ENCODE measurements around the gene AMH. TPM values are rescaled to one million over a fixed set of nuclear protein-coding genes. Genes with fewer than 3 reads are reported as not detected.

AMH gene
- 1.6 and 2.1 TPM in 2 replicates for total RNA-seq

DNA sequence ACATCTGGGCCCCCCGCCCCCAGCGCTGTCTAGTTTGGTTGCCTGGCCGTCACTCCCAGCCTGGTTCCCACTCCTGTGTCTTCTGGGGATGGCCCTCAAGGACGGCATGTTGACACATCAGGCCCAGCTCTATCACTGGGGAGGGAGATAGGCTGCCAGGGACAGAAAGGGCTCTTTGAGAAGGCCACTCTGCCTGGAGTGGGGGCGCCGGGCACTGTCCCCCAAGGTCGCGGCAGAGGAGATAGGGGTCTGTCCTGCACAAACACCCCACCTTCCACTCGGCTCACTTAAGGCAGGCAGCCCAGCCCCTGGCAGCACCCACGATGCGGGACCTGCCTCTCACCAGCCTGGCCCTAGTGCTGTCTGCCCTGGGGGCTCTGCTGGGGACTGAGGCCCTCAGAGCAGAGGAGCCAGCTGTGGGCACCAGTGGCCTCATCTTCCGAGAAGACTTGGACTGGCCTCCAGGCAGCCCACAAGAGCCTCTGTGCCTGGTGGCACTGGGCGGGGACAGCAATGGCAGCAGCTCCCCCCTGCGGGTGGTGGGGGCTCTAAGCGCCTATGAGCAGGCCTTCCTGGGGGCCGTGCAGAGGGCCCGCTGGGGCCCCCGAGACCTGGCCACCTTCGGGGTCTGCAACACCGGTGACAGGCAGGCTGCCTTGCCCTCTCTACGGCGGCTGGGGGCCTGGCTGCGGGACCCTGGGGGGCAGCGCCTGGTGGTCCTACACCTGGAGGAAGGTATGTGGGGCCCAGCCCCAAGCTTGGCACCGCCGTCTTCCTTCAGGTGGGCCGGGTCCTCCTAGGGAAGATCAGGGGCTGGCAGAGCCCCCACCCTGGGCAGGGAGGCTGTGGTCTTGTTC is at the start of gene AMH:
TSS of gene AMH (plus strand) at position 314 of the 857 bp plus-strand sequence. CDS start at position 324, 10 bp downstream.

DNA sequence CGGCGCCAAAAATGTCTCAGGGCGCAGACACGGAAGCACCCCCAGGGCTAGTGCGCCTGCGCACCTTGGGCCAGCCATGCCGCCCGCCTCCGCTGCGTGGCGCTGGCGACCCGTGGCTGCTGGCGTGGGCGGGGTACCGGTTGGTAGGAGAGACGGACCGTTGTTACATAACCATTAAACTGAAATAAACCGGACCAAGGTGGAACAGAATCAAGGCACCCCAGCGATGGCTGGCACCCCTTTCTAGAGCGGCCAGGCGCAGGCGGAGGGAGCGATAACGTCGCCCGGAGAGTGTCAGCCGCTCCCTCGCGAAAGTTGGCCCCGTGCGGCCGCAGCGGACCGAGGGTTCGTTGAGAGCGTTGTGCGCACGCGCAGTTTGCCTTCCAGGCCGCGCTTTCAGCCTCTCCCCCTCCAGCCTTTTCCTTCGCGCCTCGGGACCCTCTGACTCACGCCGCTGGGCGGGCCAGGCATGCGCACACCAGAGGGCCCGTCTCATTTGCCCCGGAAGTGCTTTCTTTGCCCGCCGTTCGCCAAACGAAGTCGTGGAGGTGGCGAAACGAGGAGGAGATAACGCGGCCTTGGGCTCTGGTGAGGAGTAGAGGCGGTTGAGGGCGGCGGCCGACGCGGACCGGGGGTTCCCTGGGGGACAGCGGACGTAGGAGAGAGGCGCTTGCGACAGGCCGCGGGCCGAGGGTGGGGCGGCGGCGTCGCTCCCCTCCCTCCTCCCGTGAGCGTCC is 12.6 kb upstream of the AMH start, which contains the start of the genes PLEKHJ1 and SF3A2:
TSS of gene PLEKHJ1 (minus strand) at position 16 of the 737 bp plus-strand sequence. CDS start 81 bp downstream, outside the sequence.
TSS of gene SF3A2 (plus strand) at position 511 of the 737 bp plus-strand sequence. CDS start 6,595 bp downstream, outside the sequence.

GRCh38 chr19:2255982-2256685 is 7.0 kb downstream of the AMH start, which contains the start of gene JSRP1:
Gene JSRP1, minus strand, starts transcription at chr19:2256417. Its CDS starts 1,103 bp downstream, at chr19:2255314.

DNA sequence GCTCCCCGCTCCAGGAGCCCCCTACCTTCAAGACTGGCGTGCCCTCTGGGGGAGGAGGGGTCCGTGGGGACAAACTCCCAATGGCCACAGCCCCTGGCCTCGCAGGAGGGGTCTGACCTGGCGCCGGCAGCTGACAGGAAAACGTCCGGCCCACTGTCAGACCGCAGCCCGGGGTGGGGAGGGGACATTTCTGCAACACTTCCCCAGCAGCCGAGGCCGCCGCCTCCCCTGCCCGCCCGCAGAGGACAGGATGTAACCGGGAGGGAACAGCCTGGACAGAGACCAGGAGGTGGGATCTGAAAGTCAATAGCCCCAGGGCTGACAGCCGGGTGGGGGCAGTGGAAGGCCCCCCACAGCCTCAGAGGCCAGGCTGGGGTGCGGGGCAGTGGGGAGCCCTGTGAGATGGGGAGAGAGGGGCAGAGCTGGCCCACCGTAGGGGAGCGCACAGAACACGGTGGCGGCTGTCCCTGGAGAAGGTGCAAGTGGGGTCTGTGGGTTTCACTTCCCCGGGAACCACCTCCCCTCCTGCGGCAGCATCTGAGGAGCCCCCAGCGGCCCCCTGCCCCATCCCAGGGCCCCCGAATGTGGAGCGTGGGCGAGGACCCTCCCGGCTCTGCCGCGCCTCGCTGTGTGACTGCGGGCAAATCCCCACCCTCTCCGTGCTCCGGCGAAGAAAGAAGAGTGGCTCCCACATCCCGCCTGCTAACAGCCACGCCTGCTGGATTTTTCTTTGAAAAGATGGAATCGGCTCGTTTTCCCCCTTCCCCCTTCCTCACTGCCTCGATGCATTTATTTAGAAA is 33.1 kb downstream of the AMH start, which contains the start of gene PEAK3:
TSS of gene PEAK3 (minus strand) at position 114 of the 800 bp plus-strand sequence. CDS start 1,244 bp downstream, outside the sequence.

Small RNAs within 50 kb of the gene (small RNA-seq; reads per million reads assigned to genes)
- gene MIR1227 = not detected

Other genes with a start within 250 kb of the AMH start
- 74.3 and 79.5 TPM in 2 replicates for gene BTBD2, start 233.6 kb upstream of the AMH start, total RNA-seq
- 64.0 and 65.4 TPM in 2 replicates for gene MKNK2, start 198.1 kb upstream of the AMH start, total RNA-seq
- 65.2 and 66.1 TPM in 2 replicates for gene MOB3A, start 153.0 kb upstream of the AMH start, total RNA-seq
- gene IZUMO4, start 152.4 kb upstream of the AMH start, total RNA-seq = 1.7 and 2.6 TPM in 2 replicates
- 146 and 181 TPM in 2 replicates for gene AP3D1, start 97.8 kb upstream of the AMH start, total RNA-seq
- gene DOT1L, start 85.4 kb upstream of the AMH start, total RNA-seq = 5.2 and 8.3 TPM in 2 replicates
- gene PLEKHJ1, start 13.0 kb upstream of the AMH start, total RNA-seq = 33.8 and 37.4 TPM in 2 replicates
- 20.9 and 33.6 TPM in 2 replicates for gene SF3A2, start 12.5 kb upstream of the AMH start, total RNA-seq
- not detected in 2 replicates for gene JSRP1, start 7.1 kb downstream of the AMH start, total RNA-seq
- gene PEAK3, start 32.9 kb downstream of the AMH start, total RNA-seq = under 0.01 TPM in 1 of 2 replicates, not detected in the other
- gene LINGO3, start 58.8 kb downstream of the AMH start, total RNA-seq = not detected in 2 replicates
- gene LSM7, start 79.3 kb downstream of the AMH start, total RNA-seq = 50.0 and 52.1 TPM in 2 replicates
- gene SPPL2B, start 79.4 kb downstream of the AMH start, total RNA-seq = 29.3 and 36.0 TPM in 2 replicates
- gene TMPRSS9, start 110.9 kb downstream of the AMH start, total RNA-seq = under 0.01 TPM in 1 of 2 replicates, not detected in the other
- 32.5 and 33.1 TPM in 2 replicates for gene TIMM13, start 178.3 kb downstream of the AMH start, total RNA-seq
- gene LMNB2, start 207.6 kb downstream of the AMH start, total RNA-seq = 41.1 and 44.9 TPM in 2 replicates
- gene GADD45B, start 226.8 kb downstream of the AMH start, total RNA-seq = 84.1 and 91.1 TPM in 2 replicates